Urothelium cell line (cell line): ENCODE measurements around the gene S100PBP.

Experiments used
- DNase-seq: peaks from one replicate; pipeline ENCODE4 v3.0.0; 2011; ENCODE audit warnings: low spot score, mixed read lengths
- FAIRE-seq: peaks from 2 replicates; lab custom pipeline; 2011; peaks lifted over from hg19 to GRCh38; lab: Jason Lieb, UNC

S100PBP gene

GRCh38 chr1:32818804-32819541 is 1.5 kb downstream of the S100PBP start:
- FAIRE-seq (no peak), DNase-seq (no peak)

GRCh38 chr1:32825181-32825580 is 7.7 kb downstream of the S100PBP start:
- FAIRE-seq, result no peak
- DNase-seq, result no peak

GRCh38 chr1:32828341-32828740 is 10.9 kb downstream of the S100PBP start:
- DNase-seq (no peak), FAIRE-seq (no peak)

GRCh38 chr1:32830092-32830852 is 12.8 kb downstream of the S100PBP start:
- FAIRE-seq (no peak), DNase-seq (no peak)

GRCh38 chr1:32831878-32832277 is 14.4 kb downstream of the S100PBP start:
- FAIRE-seq (no peak), DNase-seq (no peak)

- FAIRE-seq, result no peak
- DNase-seq, result no peak
Measured at GRCh38 chr1:32848354-32849063, 31.1 kb downstream of the S100PBP start.

GRCh38 chr1:32855861-32856617 is 38.6 kb downstream of the S100PBP start:
- DNase-seq (no peak), FAIRE-seq (no peak)

- FAIRE-seq (no peak), DNase-seq (no peak)
Measured at GRCh38 chr1:32858136-32858535, 40.7 kb downstream of the S100PBP start.

- FAIRE-seq (no peak), DNase-seq (no peak)
Measured at GRCh38 chr1:32858791-32859190, 41.3 kb downstream of the S100PBP start.

GRCh38 chr1:32859915-32860314 is 42.5 kb downstream of the S100PBP start:
- FAIRE-seq, result no peak
- DNase-seq, result no peak

- FAIRE-seq, result no peak
- DNase-seq, result no peak
Measured at GRCh38 chr1:32860566-32860965, 43.1 kb downstream of the S100PBP start.

GRCh38 chr1:32861904-32862695 is 44.6 kb downstream of the S100PBP start:
- DNase-seq, result no peak
- FAIRE-seq, result no peak

GRCh38 chr1:32863218-32863880 is 45.9 kb downstream of the S100PBP start:
- FAIRE-seq (no peak), DNase-seq (no peak)

GRCh38 chr1:32863881-32864245 is 46.4 kb downstream of the S100PBP start:
- DNase-seq (no peak), FAIRE-seq (no peak)

GRCh38 chr1:32864375-32865019 is 47.0 kb downstream of the S100PBP start:
- no peak for FAIRE-seq
- no peak for DNase-seq

- no peak for FAIRE-seq
- DNase-seq, result no peak
Measured at GRCh38 chr1:32865639-32866405, 48.4 kb downstream of the S100PBP start.

- FAIRE-seq, result no peak
Measured at GRCh38 chr1:32867151-32867550, 49.7 kb downstream of the S100PBP start.

GRCh38 chr1:32867671-32868070 is 50.2 kb downstream of the S100PBP start:
- no peak for DNase-seq
- FAIRE-seq, result no peak

More at GRCh38 chr1:32867151-32867550, 49.7 kb downstream of the S100PBP start:
- no peak for DNase-seq
